OCI-LY3 (cell line): ENCODE measurements around the gene CDH4.

Source experiments
- EZH2phosphoT487 ChIP-seq: fragments of 200-600 bp; shearing (Covaris generic); IDR thresholded peaks from 2 replicates; pipeline ENCODE4 v1.6.1; 2018; ENCODE audit warnings: antibody characterized with exemption, mixed run types, low read depth
- TF ChIP-seq, protein P1 (sequence below): fragments of 200-600, 300-600 bp; sonication (generic); IDR thresholded peaks from 2 replicates; pipeline ENCODE4 v1.5.1; 2014; ENCODE audit warnings: antibody characterized with exemption, low read length, low read depth

DNA sequence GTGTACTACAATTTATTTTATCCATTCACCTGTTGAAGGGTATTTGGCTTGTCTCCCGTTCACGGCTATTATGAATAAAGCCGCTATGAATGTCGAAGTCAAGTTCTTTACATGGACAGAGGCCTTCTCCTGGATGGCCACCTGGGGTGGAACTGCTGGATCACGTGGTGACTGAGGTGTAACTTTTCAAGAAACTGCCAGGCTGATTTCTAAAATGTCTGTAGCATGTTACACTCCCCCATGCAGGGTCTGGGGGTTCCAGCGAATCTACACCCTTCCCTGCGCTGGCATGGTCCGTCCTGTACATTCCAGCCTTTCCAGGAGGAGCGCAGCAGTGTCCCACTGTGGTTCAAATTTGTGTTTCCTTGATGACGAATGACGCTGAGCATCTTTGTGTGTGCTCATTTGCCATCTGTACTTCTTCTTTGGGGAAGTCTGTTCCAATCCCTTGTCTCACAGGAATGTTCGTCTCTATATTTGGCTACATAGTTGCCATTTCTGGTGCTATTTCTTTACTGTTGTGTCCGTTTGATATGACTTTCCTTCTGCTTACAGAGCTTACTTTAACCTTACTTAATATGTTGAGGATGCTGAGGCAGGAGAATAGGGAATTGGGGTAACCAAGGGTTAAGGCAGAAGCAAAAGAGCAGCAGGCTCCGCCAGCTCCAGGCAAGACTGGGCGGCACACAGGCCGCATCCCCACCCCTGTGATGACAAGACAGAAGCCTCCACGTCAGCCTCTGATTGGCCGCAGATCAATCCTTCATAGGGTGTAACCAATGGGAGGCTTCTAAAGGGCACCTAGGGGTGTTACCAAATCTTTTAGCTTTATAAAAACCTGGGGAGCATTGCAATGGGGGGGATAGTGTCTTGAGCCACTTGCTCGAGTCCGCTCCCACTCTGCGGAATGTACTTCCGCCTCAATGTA is 707.0 kb downstream of the CDH4 start:
- TF ChIP-seq, protein P1, sequence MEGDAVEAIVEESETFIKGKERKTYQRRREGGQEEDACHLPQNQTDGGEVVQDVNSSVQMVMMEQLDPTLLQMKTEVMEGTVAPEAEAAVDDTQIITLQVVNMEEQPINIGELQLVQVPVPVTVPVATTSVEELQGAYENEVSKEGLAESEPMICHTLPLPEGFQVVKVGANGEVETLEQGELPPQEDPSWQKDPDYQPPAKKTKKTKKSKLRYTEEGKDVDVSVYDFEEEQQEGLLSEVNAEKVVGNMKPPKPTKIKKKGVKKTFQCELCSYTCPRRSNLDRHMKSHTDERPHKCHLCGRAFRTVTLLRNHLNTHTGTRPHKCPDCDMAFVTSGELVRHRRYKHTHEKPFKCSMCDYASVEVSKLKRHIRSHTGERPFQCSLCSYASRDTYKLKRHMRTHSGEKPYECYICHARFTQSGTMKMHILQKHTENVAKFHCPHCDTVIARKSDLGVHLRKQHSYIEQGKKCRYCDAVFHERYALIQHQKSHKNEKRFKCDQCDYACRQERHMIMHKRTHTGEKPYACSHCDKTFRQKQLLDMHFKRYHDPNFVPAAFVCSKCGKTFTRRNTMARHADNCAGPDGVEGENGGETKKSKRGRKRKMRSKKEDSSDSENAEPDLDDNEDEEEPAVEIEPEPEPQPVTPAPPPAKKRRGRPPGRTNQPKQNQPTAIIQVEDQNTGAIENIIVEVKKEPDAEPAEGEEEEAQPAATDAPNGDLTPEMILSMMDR = no peak
- no peak for TF ChIP-seq EZH2phosphoT487
